ENCODE data around the gene FBXO24. TPM values are rescaled to one million over a fixed set of nuclear protein-coding genes. Genes with fewer than 3 reads are reported as not detected.

Gene FBXO24
- total and polyA plus RNA-seq, 10 of the 15 experiments (the other 5 are each of a cell fraction or from before 2014, with no cell fraction given) = 0.11 to 0.96 (median 0.27) TPM; not detected in 4

GRCh38 chr7:100538654-100539435, 47.3 kb upstream of the FBXO24 start, which contains the start of gene AGFG2 (continued):
- TF ChIP-seq SMAD5 (IDR thresholded peaks at IDR 0.05; ENCODE audit: low read depth) = peak; percentile 74; the same call in 1 of the 2 replicates
- no peak for TF ChIP-seq ZZZ3 (IDR thresholded peaks at IDR 0.05; ENCODE audit: control insufficient read depth, insufficient read length, low read depth)
- TF ChIP-seq RCOR1 (conservative IDR thresholded peaks at IDR 0.05; ENCODE audit: low read depth, low read length) = no peak
- TF ChIP-seq PML (IDR thresholded peaks at IDR 0.05; ENCODE audit: low read length) = no peak
- TF ChIP-seq SMARCA5 (IDR thresholded peaks at IDR 0.05) = no peak
- TF ChIP-seq CEBPZ (IDR thresholded peaks at IDR 0.05; ENCODE audit: low read depth, low read length) = no peak
- TF ChIP-seq MEF2B (IDR thresholded peaks at IDR 0.05; ENCODE audit: partially characterized antibody, poor library complexity, severe bottlenecking) = no peak
- TF ChIP-seq IRF3 (IDR thresholded peaks at IDR 0.05) = peak; percentile 87

All from GM12878 (cell line).